Activated effector memory CD4-positive, alpha-beta T cell treated with Interleukin-2 at 50 U/mL for 16 hours (primary cell): ENCODE measurements around the gene CTRB2.
"Not testable (repeated sequence)": the region's sequence is repeated elsewhere in the genome, so short reads cannot be mapped to it uniquely, and the experiment has no call there.

Experiments used
- DNase-seq: peaks from one replicate; pipeline ENCODE4 v3.0.0-alpha.2; 2020

Gene CTRB2

DNA sequence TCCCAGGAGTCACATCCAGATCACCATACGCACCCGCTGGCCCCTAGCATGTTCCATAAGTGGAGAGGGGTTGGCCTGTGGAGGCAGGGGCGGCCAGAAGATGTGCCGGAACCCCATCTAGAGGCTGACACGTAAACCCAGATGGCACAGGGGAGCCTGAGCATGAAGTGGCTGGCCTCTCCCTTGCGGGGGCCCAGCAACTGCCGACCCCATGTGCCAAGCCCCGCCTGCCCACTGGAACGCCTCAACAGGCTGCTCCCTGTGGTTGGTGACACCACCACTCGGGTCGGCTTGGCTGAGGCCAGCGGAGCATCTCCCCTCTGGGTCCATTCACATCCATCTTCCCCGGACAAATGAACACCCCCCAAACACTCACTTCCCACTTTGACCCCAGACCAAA is 35.0 kb upstream of the CTRB2 start:
- no peak for DNase-seq

DNA sequence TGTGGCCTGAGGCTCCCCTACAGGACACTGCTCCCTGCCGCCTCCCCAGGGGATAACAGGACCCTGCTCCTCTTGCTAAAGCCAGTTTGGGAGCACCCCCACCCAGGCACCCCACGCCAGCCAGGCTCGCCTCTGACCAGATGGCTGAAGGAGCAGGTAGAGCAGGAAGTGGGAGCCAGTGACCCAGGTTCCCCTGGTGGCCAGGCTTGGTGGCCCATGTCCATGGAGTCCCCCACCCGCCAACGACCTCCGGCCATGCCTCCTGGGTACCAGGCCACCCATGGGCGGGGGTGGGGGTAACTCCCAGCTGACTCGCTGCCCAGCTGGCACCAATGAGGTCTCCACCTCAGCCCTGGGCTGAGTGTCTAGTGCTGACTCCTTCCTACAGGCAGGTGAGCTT is 34.5 kb upstream of the CTRB2 start:
- DNase-seq = no peak

DNA sequence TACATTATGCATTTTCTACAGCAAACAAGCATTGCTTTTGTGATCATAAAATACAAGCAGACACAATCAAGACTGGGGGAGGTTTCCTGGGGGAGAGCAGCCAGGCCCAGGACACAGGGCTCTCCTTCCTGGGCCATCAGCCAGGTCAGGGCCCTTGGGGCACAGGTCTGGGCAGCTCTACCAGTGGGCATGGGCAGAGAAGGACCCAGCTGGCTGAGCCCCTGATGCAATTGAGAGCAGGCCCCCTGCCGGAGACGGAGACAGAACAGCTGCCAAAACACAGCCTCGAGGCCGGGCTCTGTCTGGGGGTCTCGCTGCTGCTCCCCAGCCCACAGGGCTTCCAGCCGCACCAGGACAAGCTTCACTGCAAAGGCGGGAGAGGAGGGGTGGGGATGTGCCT is 33.7 kb upstream of the CTRB2 start:
- not testable (repeated sequence) for DNase-seq

DNA sequence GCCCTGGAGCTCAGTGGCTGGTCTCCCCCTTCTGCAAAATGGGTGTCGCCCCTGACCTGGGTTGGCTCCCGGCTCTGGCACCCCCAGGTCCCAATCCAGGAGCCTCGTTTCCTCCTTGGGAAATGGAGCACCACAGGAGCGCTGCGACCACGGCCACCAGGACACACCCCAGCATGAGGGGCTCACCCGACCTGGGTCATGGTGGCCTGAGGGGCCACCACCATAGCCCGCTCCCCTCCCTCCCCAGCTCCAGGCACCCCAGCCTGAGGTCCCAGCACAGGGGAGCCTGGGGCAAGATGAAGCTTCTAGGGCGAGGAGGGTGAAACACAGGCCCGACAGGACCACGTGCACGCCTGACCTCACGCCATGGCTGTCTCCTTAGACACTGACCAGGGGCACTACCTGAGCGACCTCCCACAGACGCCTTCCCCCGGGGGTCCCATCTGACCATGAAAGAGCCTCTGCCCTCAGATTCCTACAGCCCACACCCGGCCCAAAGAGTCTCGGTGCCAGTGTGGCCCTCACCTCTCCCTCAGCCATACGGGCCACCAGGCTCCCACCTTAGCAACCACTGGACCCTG is 32.7 kb upstream of the CTRB2 start:
- no peak for DNase-seq

DNA sequence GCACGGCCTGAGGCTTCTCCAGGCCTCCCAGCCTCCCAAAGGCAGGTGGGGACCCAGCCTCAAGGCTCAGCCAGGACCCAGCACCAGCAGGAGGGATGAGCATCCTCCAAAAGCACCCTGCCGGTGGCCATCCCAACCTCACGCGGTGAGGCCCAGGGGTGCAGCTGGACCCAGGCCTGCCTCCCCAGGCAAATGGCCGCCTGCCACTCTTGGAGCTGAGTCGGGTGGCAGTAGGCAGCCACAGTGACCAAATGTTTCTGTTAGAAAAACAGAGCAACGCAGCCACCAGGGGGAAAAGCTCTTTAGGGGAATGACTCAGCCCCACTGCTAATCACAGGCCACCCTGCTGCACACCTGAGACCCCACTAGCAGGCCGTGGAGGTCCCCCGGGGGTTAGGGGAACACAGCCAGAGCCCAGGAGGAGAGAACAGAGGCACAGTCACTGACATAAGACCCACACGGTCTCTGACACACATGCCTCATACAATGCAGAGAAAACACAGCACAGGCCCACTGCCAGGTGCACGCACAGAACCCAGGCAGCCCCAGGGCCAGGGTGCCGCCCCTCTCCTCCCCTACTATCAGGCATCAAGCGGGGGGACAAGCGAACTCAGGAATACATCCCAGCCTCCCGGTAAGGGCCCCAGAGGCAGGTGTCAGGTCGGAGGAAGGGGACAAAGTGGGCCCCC is 32.0 kb upstream of the CTRB2 start:
- no peak for DNase-seq

DNA sequence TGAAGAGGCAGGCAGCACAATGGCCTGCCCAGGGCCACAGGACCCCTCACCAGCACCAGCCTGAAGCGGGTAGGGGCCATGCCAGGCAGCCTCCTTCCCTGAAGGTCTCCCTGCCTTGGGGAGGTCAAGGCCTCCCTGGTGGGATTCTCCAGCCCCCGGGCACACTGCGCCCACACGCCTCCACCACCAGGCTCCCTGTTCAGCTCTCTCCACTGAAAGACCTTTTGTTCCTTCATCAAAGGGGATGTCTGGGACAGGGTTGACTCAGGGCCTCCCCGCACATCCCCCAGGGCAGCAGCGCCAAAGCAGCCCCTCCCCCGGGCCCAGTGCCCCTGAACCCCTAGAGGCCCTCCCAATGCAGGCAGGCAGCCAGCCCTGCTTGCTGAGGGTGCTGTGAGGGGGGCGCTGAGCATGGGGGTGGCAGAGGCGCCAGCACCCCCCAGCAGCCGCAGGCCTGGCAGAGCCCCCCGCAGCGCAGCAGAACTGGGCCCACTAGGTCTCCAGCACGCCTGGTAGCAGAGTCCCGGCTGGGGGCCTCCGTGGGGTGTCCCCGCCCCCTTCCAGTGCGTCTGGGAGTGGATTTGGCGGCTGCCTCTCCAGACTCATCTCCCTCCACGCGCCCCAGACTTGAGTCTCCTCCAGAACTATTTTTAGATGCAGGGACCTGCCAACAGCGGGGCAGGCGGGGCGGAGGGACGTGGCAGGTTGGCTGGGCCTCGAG is 31.3 kb upstream of the CTRB2 start:
- DNase-seq = no peak

DNA sequence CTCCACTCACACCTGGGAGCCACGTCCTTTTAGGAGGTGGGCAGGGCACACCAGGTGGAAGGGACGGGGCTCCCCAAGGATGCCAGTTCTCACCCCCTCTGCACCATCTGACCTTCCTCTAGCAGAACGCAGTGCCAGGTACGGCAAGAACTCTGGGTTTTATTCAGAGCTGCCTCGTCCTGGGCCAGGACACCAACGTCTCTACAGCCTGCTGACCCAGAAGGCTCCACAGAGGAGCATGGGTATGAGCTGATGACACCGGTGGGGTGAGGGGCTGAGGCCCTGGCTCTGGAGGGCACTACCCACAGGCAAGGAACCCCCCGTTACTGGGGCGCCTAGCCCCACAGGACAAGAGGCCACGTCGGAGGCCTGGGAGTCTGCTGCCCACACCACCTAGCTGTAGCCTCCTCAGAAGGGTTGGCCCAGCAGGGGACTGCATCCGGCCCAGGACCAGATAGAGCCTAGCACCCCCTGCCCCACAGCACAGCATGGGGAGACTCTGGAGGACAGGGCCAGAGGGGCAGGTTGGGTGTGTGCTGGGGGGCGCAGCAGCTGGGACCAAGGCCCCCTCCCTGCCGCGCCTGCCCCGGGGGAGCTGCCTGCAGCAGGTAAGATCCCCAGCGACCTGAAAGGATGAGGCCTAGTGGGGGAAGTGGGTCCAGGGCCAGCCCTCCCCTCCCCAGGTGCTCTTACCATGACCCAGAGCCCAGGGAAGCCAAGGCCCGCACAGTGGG is 30.6 kb upstream of the CTRB2 start:
- DNase-seq = no peak

DNA sequence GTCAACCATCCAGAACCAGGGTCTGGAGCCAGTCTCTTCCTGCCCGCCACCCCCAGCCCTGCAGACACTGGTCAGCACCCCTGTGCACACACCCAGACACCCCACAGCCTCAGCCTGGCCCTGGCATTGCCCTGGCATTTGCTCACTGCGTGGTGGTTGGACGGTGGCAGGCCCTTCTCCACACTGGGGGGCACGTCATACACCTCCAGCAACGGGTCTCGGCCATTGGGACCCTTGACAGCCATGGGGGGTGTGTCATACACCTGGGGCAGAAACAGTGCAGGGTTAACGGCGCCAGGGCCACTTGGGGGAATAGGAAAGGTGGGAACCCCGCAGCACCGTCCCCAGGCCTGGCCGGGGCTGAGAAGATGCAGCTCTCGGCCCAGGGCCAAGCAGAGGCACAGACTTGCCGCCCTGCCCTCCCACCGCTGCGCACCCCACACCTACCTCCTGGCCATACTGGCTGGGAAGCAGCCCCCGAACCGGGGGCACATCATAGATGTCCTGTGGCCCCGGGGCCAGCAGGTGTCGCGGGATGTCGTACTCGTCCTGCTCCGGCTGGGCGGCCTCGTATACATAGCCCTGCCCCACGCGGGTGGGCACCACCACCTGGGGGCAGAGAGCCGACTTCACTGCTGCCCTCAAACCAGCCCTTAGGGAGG is 29.9 kb upstream of the CTRB2 start:
- DNase-seq = no peak

DNA sequence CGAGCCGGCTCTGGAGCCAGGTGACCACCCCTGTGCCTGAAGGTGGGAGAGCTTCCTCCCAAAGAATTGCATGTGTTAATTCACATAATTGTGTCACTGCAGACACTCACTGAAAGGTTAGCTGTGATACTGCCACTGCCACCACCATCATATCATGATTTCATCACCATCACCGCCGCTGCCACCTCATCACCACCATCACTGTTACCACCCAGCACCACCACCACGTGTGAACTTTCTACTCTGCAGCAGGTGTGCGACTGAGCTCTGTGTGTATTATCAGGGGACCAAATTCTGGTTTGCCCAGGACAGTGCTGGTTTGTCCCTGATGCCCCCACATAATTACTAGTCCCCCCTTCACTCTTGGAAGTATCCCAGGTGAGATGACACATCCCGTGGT is 29.3 kb upstream of the CTRB2 start:
- DNase-seq = no peak

DNA sequence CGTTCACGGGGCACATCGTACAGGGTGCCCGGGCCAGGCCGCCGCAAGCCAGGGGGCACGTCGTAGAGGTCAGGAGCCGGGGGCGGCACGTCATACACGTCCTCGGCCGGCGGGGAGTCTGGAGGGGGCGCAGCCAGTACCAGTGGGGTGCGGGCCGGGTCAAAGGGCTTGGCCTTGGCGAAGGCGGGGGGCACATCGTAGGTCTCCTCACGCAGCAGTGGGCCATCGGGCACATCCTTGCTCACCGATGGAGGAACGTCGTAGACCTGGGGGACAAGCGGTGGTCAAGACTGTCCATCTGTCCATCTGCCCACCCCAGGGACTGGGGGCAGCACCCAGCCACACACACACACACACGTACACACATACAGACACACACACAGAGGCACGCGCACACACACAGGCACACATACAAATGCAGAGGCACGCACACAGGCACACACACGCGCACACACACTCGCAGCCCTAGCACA is 28.8 kb upstream of the CTRB2 start:
- DNase-seq = no peak

DNA sequence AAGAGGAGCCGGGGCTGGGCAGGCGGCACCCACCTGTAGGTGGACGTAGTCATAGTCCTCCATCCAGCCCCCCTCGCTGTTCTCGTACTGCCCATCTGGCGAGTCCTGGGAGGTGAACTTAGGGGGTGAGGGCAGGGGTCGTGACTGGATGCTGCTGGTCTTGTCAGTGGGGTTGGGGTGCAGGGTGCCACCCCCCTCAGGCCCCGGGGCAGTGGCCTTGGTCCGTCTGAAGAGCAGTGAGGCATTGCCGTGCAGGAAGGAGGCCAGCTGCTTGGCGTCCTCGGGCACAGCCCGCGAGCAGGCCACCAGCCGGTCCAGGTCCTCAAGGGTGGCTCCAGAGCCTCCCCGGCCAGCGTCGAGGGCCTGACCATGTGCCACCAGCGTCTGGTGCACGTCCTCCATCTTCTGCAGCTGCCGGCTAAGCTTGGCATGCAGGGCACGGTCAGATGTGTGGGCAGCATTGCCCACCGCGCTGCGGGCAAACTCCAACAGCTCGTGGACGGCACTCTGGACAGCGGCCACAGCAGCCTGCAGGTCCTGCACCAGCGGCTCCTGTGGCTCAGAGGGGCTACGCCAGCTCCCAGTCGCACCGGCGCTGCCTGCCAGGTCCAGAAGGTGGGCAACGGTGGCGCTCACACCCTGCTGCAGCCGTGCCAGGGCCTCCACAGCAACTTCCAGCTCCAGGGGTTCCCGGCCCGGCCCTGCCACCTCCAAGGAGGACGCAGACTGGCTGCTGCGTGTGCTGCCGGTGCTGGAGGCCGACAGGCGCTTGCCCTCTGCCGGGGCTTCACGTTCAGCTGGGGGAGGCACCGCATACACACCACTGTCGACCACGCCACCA is 28.1 kb upstream of the CTRB2 start:
- no peak for DNase-seq

DNA sequence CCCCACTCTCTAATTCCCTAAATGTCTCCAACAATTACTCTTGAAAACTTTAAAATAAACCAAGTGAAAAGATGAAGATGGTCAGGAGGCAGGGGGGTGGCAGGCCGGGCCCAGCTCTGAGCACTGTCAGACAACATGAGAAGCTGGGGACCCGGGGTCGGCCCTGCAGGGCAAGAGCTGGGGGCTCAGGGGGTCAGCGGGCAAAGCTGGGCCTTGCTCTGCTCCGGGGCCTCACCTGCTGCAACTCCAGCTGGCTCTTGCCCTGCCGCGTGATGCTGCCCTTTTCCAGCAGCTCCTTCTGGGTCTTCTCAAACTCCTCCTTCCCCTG is 26.6 kb upstream of the CTRB2 start:
- DNase-seq = no peak

DNA sequence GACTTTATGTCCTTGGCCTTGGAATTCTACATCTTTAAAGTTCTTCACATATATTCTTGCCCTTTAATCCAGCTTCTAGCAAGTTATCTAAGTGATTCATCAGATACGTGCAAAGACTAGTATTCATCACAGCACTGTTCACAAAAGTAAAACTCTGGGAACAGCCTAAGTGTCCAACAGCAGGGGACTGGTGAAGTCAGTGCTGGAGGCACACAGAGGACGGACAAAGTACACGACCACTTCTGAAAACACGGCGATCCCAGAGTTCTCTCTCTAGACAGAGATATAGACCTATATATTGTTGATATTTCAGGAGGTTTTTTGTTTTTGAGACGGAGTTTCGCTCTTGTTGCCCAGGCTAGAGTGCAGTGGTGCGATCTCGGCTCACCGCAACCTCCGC is 24.6 kb upstream of the CTRB2 start:
- no peak for DNase-seq

DNA sequence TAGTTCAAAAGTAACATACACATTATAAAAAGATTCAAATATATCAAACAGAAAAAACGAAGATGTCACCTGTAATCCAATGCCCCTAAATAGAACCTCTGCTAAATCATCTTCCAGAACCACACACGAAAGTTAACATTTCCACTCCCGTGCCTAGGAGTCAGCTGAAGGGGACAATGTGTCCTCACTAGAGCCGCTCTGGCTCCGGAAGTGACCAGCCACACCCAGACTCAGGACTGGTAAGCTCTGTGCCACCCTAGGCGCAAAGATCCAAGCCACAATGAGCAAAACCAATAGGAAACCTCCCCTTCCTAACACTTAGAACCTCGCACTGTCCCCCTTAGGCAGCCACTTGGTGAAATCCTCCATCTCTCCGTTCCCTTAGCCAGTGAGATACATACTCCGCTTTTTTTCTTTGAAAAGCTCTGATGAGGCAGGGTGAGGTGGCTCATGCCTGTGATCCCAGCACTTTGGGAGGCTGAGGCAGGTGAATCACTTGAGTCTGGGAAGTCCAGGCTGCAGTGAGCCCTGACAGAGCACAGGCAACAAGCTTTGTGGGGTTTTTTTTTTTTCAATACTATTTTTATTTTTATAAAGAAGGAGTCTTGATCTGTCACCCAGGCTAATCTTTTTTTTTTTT is 23.6 kb upstream of the CTRB2 start:
- no peak for DNase-seq

DNA sequence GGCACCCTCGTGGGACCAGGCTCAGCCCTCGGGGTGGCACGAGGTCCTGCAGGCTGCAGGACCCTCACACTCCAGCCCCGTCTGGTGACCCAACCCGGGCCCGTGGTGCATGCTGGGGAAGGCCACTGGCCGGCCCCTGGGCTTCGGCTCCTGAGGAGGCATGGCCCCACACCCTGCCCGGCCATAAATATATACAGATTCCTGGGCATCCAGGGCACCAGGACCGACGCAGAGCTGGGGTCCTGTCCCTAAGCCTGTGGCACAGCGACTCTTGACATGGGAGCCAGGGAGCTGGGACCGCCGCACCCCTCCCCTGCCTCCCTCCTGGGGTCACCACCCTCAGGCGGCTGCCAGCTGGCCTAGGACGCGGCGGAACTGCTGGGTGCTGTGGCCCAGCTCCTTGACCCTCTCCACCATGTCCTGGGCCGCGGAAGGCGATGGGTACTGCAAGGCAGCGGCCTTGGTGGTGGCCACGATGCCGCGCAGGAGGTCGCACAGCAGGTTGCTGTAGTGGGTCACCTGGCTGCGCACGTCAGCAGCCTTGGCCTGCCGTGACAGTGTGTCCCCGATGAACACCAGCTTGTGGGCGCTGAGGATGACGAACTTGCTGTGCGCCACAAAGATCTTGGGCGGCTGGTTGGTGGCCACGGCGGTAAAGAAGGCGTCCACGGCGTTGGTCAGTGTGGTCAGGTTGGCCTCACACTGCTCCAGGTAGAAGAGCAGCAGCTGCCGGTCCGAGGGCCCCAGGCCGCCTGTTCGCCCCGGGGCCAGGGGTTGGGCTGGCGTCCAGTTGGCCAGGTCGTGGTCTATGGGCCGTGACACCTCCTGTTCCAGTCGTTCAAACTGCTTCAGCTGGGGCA is 22.4 kb upstream of the CTRB2 start:
- no peak for DNase-seq

DNA sequence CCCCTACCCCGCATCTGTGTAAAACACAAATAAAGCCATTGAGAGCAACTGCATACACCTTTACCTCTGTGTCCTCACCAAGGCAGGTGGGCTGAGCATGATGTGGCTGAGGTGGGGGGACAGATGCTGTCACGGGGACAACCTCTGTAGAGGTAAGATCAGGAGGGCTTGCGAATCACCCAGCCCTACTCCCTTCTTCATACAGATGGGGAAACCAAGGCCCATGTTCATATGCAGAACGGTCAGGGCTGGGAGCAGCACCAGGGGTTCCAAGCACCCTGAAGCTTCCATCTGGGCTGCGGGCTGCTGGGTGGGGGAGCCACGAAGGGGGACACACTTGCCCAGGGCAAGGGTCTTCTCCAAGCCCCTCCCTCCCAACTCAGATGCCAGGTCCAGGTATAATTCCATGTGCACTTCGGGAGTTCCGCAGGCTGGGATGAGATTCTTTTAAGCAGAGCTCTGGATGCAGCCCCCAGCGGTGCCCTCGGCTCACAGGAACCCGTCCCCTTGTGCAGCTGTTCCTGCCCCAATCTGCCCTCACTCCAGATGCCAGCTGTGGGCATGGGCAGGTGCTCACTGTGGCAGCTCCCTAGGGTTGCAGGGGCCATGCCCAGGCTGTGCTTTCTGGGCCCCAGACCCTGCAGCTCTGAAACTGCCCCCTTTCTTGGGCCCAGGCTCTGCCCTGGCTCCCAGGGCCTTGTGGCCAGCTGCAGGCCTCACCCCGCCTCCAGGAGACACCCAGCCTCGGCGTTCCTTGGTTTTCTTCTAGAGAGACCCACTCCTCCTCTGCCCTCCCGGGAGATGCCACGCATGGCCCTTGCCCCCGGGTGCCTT is 21.4 kb upstream of the CTRB2 start:
- DNase-seq = no peak

DNA sequence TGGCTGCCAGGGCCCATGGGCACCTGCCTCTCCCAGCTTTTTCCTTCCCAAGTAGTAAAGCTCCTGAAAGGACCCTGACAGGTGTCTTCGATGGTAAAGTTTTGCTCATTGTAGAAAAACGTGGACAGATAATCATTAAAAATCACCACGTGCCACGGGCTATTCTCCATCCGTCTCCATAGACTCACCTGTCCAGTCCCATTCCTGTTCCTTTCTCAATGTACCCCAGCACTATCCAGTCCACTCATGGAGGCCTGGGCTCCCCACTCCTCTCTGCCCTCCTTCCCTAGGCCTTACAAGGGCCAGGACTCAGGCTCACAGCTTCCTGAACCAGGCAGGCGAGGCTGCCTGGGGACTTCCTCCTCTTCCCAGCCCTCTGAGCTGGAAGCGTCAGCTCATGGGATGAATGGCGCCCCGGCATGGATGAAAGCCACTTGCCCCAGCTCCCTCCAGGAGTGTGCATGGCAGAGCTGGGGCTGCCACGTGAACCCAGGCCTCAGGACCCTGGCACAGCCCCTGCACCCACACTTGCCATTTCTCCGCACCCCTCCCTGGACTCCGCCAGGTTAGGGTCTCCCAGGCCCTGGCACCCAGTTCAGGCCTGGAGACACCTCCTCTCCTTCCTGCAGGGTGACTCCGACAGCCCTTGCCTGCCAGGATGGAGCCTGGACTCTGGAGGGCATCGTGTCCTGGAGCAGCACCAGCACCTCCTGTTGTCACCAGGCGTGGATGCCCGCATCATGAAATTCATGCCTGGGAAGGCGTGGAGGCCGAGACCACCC is 20.6 kb upstream of the CTRB2 start:
- no peak for DNase-seq

DNA sequence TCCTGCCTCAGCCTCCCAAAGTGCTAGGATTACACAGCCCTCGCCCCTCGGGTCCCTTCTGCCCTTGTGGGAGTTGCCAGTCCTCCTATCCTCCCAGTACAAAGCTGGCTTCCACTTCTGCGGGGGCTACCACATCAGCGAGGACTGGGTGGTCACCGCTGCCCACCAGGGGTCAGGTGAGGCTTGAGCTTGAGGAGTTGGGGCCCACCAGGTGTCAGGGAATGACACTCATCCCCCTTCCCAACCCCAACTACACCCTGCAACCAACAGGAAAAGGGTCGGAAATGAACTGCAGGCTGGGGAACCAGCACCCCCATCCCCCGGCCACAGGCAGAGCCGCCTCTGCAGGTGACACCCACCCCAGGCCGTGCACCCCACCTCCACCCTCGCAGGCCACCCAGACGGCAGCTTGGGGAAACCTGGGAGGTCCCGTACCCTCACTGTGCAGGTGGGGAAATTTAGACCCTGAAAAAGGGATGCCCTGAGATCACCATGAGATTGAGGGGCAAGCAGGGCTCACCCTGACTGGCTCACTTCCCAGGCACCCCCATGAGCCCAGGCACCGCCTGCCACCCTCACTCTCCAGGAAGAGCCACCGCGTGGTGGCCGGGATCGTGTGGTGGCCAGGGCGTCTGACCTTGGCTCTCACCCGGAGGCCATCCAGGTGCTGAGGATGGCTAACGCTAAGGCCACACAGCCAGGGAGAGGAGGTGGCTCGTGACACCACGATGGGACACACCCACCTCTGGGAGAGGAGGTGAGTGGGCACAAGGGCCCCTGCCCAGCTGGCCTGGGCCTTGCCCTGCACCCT is 19.8 kb upstream of the CTRB2 start:
- no peak for DNase-seq
